HG02759 (cell line): ENCODE data around the gene GRIN3A.
"Not testable (repeated sequence)": the region's sequence is repeated elsewhere in the genome, so short reads cannot be mapped to it uniquely, and the experiment has no call there.

ENCODE experiments used
- ATAC-seq: cut with Tn5 transposase; IDR thresholded peaks from one replicate; pipeline ENCODE4 v1.9.1; 2021; ENCODE audit warnings: mild to moderate bottlenecking, moderate library complexity; ENCODE audit not compliant: unreplicated experiment

GRIN3A gene

DNA sequence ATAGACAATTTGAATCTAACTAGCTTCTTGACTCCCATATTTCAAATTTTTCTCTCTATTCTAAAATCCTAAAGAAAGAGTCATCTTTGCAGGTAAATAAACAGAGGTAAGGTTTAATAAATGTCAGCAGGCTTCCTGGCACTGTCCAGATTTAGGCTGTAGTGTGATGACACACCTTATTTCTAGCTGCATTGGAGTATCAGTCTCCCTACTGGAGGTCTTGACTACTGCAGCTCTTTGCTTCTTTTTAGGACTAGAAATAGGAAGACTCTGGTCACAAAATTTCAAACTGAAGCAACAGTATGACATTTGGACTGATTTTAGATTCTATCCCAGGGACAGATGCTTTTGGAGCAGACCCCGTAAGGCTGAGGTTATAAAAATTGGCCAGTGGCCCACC is 103.0 kb downstream of the GRIN3A start:
- ATAC-seq = no peak

DNA sequence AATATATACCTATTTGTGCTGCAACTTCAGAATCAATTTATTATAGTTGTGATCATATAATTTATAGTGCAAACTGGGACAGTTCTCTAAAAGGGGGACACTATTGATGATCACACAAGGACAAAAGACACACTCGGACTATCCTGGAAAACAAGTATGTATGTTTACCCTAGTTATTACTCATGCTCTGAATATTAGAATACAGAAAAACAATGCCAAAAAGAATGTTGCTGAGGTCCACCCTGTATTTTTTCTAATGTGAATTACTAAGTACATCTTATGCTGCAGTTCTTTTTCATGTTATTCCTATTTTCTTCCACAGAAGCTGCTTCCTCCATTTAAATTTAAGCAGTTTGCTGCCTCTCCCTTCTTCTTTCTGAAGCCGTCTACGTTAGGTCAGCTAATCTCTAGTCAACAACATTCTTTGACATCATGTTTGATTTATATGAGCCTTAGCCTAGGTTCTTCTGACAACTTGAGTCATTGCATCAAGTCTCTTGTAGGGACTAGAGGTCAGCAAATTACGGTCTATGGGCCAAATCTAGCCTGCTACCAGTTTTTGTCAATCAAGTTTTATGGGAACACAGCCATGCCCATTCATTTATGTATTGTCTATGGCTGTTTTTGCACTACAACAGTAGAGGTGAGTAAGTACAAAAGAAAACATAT is 103.6 kb downstream of the GRIN3A start:
- no peak for ATAC-seq

DNA sequence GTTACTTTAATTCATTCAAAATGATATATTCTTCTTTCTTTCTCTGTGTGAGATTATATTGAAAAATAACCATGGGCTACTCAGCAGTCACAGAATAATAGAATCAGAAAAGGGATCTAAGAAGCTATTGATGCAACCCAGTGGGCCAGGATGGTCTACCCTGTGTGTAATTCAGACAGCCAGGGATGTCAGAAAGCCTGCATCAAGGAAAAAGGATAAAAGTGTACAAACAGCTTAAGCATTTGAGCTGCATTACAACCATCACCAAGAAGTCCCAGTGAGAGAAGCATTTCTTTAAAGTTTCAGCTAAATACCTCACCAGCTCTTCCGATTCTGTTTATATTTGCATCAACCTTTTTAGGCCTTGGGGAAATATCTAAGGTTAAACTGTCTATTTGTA is 105.8 kb downstream of the GRIN3A start:
- ATAC-seq = no peak

DNA sequence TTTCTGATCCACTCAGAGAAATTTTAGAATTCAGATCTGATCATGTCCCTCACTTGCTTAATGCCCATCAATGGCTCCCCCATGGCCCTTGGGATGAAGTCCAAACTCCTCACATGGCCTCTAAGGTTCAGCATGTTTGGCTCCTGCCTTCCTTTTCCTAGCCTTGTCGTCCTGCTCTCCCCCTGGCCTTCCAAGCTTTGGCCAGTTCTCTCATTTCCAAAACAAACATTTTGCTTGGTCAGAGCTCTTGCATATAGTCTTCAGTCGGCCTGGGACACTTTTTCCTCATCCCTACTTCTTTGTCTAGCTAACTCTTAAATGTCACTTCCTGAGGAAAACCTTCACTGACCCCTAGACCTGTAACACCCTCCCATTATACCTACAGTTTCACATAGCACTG is 106.6 kb downstream of the GRIN3A start:
- ATAC-seq = no peak

DNA sequence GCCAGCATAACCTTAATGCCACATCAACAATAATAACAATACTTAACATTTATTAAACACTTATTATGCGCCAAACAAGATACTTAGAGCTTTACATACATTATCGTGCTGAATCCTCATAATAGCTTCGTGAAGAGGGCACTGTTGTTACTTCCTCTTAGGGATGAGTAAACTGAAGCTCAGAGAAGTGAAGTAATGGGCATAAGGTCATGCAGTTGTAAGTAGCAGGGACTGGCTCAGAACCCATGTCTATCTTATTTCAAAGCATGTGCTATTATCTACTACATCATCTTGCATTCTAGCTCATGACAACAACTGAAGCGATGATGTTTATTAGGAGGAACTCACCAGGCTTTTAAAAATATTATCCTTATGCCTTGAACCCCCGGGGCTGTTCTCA is 108.8 kb downstream of the GRIN3A start:
- ATAC-seq = no peak

DNA sequence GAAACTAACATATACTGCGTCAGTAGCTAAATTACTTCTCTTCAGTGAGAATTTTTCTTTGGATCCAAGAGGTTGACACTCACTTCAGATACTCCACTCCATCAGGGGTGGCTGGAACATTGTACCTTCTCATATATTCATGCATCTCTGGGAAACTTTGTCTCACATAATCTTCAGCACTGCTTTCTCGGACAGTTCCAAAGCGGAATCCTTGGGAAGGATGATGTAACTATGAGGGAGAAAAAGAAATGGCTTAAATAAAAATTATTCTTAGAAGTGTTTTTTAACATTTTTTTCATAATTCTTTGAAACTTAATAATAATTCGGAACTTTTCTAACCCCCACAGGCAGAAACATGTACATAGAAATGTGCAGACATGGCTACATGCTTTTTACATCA is 110.3 kb downstream of the GRIN3A start:
- no peak for ATAC-seq

DNA sequence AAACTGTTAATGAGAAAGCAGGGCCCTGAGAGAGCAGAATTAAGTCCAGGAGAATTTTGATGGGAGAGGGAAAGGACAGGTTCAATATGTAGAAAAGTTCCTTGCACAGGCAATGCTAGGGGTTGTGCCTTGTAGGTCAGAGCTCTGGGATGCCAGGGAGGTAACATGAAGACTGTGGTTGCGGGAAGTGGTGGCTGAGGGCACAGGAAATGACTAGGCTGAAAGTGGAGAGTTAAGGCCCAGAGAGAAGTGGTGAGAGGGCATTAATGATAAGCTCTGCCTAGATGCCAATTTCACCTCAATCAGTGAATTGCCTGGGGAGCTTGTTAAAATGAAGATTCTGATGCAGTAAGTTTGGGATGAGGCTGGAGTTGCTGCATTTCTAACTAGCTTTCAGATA is 112.2 kb downstream of the GRIN3A start:
- no peak for ATAC-seq

DNA sequence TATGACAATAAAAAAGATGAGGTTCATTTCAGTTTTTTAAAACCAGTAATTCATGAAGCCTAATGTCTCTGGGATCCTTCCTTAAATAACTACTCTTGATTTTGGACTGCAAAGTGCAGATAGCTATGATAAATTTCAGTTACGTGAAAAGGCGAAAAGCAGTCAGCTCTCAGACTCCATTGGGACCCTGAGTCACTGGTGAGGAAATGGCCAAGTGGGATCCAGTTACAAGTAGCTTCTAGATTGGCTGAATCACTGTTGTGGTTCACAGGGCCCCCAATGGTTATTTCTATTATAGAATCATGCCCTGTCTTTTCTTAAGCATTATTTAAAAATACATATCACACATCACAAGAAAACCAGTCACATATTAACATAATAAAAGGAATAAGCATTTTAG is 112.6 kb downstream of the GRIN3A start:
- ATAC-seq = no peak

DNA sequence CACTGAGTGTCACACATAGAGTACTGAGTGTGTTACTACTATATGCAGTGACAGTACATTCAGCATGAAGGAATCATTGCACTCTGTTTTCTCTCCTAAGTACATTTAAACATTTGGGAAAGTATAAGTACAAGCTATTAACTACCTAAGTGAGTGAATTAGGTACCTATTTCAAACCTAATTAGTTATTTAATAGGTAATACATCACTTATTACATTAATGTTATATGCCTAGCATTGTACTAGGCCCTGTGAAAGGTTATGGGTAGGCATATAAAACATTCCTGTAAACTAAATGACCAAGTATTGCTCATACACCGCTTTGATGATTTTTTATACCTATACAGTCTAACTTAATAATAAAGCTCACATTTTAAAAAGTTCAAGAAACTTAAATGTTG is 118.0 kb downstream of the GRIN3A start:
- no peak for ATAC-seq

DNA sequence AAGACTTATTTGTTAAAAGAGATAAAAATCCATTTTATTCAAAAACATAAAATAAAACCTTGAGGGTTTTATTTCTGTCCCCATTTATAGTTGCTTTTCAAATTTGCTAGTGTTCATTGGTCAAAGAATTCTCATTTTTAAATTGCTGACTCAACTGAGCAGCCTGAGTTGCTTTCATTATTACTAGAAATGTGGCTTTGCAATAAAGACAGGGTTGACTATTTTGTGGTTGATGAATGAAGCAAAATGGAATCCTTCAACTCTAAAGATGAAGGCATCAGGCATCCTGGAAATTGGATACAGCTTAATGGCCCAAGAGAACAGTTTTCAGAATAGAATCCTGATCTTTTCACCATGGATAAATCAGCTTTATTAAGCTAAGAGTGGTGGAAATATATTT is 119.7 kb downstream of the GRIN3A start:
- peak; percentile 65 for ATAC-seq

DNA sequence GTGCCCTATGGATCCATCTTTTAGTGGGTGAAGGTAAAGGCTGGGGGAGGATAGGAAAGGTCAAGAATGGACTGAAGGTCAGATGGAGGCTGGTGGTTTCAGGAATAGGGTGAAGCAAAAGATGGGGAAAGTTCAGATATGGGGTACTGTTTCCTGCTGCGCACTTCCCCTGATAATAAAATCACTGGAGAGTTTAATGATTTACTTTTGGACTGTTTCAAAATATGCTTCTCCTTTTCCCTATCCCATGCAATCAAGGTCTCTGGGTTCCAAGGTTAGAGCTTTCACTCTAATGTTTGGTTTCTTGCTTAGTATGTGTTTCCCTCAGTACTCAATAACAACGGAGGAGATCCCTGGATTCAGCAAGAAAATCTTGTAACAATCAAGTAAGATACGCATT is 132.9 kb downstream of the GRIN3A start:
- ATAC-seq = no peak

DNA sequence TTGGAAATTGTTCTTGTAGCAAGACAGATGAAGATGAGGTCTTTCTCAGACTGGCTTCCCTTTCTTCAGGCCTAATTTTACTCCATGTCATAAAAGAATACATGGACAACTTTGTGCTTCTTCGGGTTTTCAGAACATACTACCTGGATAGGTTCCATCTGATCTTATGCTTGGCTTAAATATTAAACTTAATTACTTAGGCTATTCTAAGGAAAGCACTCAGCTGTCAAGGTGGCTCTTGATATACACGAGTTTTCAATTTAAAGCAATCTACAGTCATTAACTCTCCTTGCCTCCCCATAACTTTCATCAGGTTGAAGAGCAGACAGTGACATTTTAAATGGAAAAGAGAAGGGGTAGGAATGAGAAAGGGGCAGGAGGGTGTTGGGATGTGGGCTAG is 134.2 kb downstream of the GRIN3A start:
- no peak for ATAC-seq

DNA sequence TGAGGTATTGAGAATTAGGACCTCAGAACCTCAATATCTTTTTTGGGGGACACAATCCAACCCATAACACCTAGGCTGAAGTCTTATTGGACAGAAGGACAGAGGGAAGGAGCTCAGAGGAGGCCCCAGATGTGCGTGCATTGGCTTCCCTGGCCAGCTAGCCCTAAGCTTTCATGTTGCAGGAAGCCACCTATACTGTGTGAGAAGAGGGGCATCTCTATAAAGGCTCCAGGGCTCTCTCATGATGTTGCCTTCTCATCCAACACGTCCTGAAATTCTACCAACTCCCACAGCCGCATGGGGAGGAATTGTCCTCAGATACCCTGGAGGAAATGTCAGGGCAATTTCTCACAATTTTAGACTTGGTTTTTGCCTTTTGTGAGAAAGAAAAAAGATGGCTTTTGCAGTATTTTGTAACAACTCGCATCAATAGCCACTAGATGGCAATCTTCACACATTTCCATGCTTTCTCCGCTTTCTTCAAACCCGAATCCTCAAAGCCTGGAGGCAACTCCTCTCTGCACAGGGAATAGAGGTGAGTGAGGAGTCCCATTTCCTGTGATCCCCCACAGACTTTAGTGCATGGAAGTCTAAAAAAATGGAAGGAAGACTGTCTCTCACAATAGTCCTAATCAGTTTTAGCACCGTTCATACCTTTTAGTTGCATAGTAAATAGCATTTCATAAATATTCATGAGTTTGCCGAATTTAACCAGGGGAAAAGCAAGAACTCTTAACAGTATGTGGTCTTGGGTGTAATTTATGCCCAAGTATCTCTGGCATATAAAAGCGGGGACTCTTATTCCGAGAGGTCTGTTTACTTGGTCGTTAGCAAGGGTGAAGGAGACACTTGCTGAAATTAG is 136.3 kb downstream of the GRIN3A start:
- ATAC-seq = peak; percentile 75

DNA sequence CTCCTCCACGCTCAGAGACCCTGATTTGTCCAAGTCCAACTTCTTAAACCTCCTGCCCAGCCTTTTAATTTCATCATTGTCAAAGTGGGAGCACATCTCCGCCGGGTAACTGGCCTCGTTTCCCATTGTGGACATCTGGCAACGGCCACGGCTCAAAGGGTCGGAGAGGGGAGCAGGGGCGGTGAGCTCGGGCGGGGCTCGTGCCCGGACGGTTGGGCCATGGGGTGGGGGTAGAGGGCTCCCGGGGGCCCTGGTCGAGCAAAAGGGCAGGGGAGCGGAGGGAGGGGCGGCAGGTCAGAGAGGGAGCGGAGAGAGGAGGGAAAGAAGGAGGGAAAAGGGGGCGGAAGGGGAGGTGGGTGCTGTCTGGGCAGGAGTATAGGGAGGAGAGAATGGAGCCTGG is 143.7 kb downstream of the GRIN3A start, which contains the start of gene PPP3R2:
Gene PPP3R2 (minus strand): TSS at position 174 of the 400 bp plus-strand sequence. CDS start 48 bp downstream, at position 126.
- ATAC-seq = no peak

DNA sequence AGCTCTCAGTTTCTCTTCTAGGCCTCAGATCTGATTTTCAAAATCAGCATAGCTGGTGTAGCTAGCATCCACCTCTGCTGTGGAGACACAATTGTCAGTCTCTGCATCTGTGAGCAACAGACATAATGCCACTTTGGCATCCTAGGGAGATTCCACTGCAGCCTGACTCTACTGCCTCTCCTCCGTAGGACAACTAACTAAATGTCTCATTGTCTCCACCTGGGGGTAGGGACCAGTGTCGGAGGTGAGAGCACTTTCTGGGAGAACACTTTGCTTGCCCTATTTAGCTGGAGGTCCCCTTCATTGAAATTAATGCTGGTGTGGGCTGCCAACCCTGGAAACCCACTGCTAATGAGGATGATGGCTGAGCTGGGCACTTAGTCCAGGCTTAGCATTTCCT is 145.1 kb downstream of the GRIN3A start:
- no peak for ATAC-seq

DNA sequence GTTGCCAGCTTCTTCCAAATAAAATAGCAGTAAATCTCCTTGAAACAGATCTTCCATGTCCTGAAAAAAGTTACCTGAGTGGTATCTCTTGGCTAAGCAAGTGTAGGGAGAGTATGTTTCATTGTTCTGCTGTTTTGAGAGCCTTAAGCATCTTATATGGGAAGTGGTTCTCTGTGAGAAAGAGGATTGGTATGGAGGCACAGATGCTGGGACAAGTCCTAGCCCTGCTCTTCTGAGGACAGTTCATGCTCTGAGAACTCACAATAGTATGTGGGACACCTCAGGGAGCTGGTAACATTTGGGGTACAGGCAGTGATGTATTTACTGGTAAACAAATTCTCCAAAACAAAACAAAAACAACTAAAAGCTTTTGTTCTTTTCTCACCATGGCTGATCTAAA is 145.7 kb downstream of the GRIN3A start:
- ATAC-seq = no peak

DNA sequence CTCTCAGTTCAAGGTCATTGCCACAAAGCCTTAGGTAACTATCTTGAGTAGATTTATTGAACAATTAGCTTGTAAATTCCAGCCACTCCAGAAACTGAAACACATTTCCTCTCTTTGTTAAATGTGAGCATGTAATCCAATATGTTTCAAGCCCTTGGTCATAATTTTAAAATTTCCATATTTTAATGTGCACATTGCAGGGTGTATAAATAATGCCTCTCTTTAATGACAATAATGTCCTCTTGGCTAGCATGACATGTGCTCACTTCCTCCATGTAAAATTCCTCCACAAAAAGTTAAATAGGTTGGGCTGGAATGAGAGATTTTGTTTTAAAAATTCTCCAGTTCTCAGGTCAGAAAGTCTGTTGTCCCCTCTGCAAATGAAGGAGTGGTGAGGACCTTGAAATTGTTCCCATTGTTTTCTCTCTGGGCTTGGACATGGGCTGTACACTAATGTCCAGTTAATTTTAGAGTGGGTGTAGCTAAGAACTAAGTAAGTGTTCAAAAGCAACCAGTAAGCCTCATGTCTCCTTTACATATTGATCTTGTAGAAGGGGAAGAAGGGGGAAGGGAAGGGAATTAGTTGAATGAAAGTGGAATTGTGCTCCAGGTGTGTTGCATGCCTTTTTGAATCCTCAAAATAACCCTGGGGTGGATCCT is 146.5 kb downstream of the GRIN3A start:
- ATAC-seq = no peak

DNA sequence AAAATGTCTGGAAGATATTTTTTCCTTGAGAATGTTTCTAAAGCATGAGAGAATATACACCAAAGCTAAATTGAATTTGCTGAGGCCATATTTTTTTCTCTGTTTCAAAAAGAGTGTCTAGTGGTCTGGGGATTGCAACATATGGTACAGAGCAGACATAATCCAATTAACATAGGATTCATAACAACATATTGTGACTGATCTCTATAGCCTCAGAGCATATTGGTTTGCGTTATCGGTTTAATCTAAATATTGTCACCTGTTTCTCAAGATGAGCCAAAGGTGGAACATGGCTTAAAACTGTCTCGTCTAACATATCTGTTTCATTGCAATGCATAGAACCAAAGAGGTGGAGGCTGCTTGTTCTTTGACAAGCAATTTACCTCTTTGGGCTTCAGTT is 147.5 kb downstream of the GRIN3A start:
- ATAC-seq = no peak

DNA sequence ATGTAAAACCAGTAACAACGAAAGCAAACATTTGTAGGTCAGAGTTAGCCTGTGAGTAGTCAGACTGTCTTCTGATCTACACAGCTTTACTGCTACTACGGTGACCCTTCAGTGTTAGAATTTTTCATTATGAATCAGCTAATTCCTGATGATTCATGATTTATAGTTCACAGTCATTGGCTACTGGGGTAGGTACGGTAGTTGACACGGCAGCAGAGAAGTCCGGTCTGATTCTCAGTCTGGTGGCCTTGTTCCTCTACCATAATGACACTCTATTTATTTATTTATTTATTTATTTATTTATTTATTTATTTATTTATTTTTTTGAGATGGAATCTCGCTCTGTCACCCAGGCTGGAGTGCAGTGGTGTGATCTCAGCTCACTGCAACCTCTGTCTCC is 148.4 kb downstream of the GRIN3A start:
- ATAC-seq = not testable (repeated sequence)

DNA sequence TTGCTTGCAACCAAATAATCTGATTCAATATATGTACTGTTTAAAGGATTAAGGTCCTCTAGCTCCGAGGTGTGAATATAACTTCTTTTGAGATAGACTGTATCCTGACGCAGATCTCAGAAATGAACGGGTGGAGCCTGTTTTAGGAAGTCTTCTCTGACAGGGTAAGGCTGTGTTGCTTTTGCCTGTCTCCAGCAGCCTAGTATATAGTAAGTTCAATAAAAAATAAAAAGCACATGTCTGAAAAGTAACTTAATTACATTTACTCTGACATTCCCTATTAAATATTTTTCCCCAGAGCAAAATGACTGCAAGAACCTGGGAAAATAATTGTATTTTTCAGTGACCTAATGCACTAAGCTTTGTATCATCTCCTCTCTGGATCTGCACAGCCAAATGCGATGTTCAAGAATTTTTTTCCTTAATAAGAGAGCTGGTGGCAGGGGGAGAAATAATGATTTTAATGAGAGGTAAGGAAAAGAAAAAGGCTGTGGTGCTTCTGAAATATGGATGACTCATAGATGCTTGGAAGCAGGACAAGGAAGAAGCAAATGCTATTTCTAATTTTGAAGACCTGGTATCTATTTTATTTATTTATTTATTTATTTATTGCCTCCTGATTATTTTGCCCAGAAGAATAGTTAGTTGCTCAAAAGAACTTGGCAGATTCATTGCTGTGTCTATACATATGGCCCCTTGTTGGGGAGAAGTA is 151.0 kb downstream of the GRIN3A start:
- no peak for ATAC-seq

DNA sequence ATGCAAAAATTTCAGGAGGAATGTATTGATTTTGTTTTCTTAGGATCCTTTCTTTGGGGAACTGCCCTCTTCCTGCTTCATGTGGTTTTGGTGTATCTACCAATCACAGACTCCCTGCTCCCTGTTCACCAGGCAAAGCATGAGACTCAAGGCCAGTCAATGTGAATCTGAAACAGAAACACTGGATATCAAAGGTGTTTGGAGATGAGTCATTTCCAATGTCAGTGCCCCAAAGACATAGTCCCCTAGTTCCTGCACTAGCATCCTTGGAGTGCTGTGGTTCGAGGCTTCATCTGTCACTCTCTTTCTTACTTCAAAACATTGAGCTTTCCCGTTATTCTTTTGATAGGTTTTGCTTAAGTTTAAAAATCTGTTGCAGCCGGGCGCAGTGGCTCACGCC is 151.8 kb downstream of the GRIN3A start:
- peak; percentile 92 for ATAC-seq
